ENCODE measurements around the gene MOB2. TPM values are rescaled to one million over a fixed set of nuclear protein-coding genes. Genes with fewer than 3 reads are reported as not detected.

The MOB2 gene
- total RNA-seq, 1 donor from 2014 or later = 29.0 TPM

GRCh38 chr11:1523077-1523476 is 36.5 kb upstream of the MOB2 start:
- TF ChIP-seq CTCF (IDR thresholded peaks at IDR 0.05; ENCODE audit: partially characterized antibody, unreplicated experiment) = no peak
- Mint-ChIP-seq H3K9me3 (ENCODE audit: unreplicated experiment) (peaks cover 7% of the 10 kb centered on the region), H3K27me3 (ENCODE audit: unreplicated experiment) (peaks cover 5% of the 10 kb centered on the region), H3K4me3 (ENCODE audit: unreplicated experiment) (peak overlapping the region; percentile 7), H3K36me3 (ENCODE audit: unreplicated experiment) (no peaks in the 10 kb centered on the region), H3K27ac (ENCODE audit: unreplicated experiment) (no peak overlapping the region), H3K4me1 (ENCODE audit: low read depth, unreplicated experiment) (peaks cover 45% of the 10 kb centered on the region)
- no peak for DNase-seq

GRCh38 chr11:1522081-1522424 is 35.5 kb upstream of the MOB2 start:
- DNase-seq = no peak

DNA sequence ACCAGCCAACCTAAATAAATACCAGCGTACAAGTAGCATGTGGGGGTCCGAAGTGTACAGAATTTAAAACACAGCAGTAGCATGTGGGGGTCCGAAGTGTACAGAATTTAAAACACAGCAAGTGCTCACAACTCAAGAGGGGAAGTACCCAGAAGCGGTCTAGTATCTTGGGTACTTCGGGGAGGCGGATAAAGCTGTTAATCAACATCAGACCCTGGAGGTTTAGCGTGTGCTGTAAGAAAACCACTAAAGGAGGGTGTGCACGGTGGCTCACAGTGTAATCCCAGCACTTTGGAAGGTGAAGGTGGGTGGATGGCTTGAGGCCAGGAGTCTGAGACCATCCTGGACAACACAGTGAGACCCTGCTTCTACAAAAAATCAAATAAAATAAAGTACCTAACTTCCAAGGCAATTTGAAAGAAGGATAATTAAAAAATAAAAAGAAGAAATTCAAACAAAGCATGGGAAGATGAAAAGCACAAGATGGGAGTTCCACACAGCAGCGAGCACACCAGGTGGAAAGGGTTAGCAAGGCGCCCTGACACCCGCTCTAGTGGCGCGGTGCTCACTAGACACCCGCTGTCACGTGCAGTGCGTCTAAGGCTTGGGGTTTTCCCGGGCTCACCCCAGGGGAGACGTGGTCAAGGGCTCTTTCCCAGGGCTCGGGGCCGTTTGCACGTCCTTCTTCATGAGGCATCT is 35.0 kb upstream of the MOB2 start:
- no peaks in the 10 kb centered on the region for H3K36me3 Mint-ChIP-seq (ENCODE audit: unreplicated experiment)
- peak overlapping the region; percentile 77 for H3K4me3 Mint-ChIP-seq (ENCODE audit: unreplicated experiment)
- H3K27ac Mint-ChIP-seq (ENCODE audit: unreplicated experiment) = peak overlapping the region; percentile 80
- H3K9me3 Mint-ChIP-seq (ENCODE audit: unreplicated experiment) = peaks cover 7% of the 10 kb centered on the region
- H3K27me3 Mint-ChIP-seq (ENCODE audit: unreplicated experiment) = peaks cover 5% of the 10 kb centered on the region
- peak; percentile 14 for DNase-seq
- no peak for TF ChIP-seq CTCF (IDR thresholded peaks at IDR 0.05; ENCODE audit: partially characterized antibody, unreplicated experiment)
- H3K4me1 Mint-ChIP-seq (ENCODE audit: low read depth, unreplicated experiment) = peaks cover 54% of the 10 kb centered on the region

More at GRCh38 chr11:1522081-1522424, 35.5 kb upstream of the MOB2 start:
- Mint-ChIP-seq H3K9me3 (ENCODE audit: unreplicated experiment) (peaks cover 7% of the 10 kb centered on the region), H3K27me3 (ENCODE audit: unreplicated experiment) (peaks cover 5% of the 10 kb centered on the region), H3K27ac (ENCODE audit: unreplicated experiment) (no peak overlapping the region), H3K36me3 (ENCODE audit: unreplicated experiment) (no peaks in the 10 kb centered on the region), H3K4me3 (ENCODE audit: unreplicated experiment) (no peak overlapping the region), H3K4me1 (ENCODE audit: low read depth, unreplicated experiment) (peaks cover 50% of the 10 kb centered on the region)
- TF ChIP-seq CTCF (IDR thresholded peaks at IDR 0.05; ENCODE audit: partially characterized antibody, unreplicated experiment) = no peak

- Mint-ChIP-seq H3K27me3 (ENCODE audit: unreplicated experiment) (peaks cover 9% of the 10 kb centered on the region), H3K9me3 (ENCODE audit: unreplicated experiment) (peaks cover 7% of the 10 kb centered on the region), H3K36me3 (ENCODE audit: unreplicated experiment) (no peaks in the 10 kb centered on the region), H3K4me1 (ENCODE audit: low read depth, unreplicated experiment) (peaks cover 55% of the 10 kb centered on the region), H3K4me3 (ENCODE audit: unreplicated experiment) (peak overlapping the region; percentile 77), H3K27ac (ENCODE audit: unreplicated experiment) (peak overlapping the region; percentile 81)
- DNase-seq = peak; percentile 63
- TF ChIP-seq CTCF (IDR thresholded peaks at IDR 0.05; ENCODE audit: partially characterized antibody, unreplicated experiment) = no peak
Measured at GRCh38 chr11:1520663-1521267, 34.2 kb upstream of the MOB2 start.

DNA sequence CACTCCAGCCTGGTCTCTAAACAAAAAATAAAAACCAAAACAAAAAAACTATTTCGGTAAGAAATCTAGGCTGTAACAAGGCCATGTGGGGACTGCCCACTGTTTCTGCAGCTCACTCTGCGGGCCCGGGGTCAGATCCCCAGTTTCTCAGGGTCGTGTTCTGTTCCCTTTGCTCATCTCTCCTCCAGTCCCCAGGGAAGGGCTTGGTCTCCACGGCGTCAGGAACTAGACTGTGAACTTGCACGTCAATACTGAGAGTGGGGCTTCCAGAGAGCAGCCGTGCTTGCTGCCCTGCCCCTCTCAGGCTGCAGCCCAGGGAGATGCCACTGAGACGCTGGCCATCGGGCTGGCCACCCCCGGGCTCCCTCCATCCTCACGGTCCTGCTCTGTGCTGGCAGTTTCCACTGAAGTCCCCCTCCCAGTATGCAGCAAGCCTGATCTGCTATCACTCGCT is 33.7 kb upstream of the MOB2 start:
- peaks cover 7% of the 10 kb centered on the region for H3K9me3 Mint-ChIP-seq (ENCODE audit: unreplicated experiment)
- peak; percentile 60 for DNase-seq
- no peak for TF ChIP-seq CTCF (IDR thresholded peaks at IDR 0.05; ENCODE audit: partially characterized antibody, unreplicated experiment)
- no peaks in the 10 kb centered on the region for H3K36me3 Mint-ChIP-seq (ENCODE audit: unreplicated experiment)
- H3K27ac Mint-ChIP-seq (ENCODE audit: unreplicated experiment) = peak overlapping the region; percentile 81
- peaks cover 55% of the 10 kb centered on the region for H3K4me1 Mint-ChIP-seq (ENCODE audit: low read depth, unreplicated experiment)
- H3K4me3 Mint-ChIP-seq (ENCODE audit: unreplicated experiment) = peak overlapping the region; percentile 31
- H3K27me3 Mint-ChIP-seq (ENCODE audit: unreplicated experiment) = peaks cover 9% of the 10 kb centered on the region

All from glutamatergic neuron (in vitro differentiated cells).